ENCODE results near the gene UBE2E1.
"Not testable (repeated sequence)": the region's sequence is repeated elsewhere in the genome, so short reads cannot be mapped to it uniquely, and the experiment has no call there.

The UBE2E1 gene

DNA sequence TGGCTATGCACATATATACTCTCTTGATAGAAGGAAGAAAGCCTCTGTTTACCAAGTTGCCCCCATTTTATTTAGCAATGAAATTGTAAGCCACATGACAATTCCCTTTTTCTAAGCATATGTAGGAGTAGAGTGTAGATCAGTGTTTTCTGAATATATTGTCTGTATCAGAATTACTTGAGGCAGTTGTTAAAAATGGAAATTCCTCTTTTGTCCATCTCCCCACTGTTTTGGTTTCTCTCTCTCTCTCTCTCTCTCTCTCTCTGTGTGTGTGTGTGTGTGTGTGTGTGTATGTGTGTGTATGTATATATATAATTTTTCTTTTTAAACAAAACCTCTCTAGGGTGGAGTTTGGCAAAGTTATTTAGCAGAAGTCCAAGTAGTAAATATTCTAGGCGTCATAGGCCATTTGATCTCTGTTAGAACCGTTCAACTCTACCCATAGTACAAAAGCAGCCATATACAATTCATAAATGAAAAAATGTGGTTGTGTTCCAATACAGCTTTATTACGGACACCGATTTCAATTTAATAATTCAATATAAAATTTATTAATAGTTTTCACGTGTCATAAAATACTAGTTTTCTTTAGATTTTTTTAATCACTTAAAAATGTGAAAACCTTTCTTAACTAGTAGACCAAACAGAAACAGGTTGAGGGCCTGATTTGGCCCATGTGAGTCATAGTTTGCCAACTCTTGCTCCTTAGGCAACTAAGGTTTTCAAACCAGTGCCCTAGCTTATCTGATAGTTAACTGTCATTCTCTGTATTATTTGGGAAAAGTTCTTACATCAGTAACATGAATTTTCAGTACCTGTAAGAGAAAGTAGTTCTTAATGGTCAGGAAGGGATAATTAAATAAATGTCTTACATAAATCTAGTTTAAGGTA, 39.8 kb downstream of the UBE2E1 start:
- DNase-seq (ENCODE audit: extremely low read depth, low read depth): no peak
- TF ChIP-seq, protein P1, sequence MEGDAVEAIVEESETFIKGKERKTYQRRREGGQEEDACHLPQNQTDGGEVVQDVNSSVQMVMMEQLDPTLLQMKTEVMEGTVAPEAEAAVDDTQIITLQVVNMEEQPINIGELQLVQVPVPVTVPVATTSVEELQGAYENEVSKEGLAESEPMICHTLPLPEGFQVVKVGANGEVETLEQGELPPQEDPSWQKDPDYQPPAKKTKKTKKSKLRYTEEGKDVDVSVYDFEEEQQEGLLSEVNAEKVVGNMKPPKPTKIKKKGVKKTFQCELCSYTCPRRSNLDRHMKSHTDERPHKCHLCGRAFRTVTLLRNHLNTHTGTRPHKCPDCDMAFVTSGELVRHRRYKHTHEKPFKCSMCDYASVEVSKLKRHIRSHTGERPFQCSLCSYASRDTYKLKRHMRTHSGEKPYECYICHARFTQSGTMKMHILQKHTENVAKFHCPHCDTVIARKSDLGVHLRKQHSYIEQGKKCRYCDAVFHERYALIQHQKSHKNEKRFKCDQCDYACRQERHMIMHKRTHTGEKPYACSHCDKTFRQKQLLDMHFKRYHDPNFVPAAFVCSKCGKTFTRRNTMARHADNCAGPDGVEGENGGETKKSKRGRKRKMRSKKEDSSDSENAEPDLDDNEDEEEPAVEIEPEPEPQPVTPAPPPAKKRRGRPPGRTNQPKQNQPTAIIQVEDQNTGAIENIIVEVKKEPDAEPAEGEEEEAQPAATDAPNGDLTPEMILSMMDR (IDR thresholded peaks at IDR 0.05; ENCODE audit: low read depth, low read length): no peak

DNA sequence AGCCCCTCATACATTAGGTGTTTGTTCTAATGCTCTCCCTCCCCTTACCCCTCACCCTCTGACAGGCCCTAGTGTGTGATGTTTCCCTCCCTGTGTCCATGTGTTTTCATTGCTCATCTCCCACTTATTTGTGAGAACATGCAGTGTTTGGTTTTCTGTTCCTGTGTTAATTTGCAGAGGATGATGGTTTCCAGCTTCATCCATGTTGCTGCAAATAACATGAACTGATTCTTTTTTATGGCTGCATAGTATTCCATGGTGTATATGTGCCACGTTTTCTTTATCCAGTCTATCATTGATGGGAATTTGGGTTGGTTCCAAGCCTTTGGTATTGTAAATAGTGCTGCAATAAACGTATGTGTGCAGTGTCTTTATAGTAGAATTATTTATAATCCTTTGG, 43.7 kb downstream of the UBE2E1 start:
- DNase-seq (ENCODE audit: extremely low read depth, low read depth): not testable (repeated sequence)

DNA sequence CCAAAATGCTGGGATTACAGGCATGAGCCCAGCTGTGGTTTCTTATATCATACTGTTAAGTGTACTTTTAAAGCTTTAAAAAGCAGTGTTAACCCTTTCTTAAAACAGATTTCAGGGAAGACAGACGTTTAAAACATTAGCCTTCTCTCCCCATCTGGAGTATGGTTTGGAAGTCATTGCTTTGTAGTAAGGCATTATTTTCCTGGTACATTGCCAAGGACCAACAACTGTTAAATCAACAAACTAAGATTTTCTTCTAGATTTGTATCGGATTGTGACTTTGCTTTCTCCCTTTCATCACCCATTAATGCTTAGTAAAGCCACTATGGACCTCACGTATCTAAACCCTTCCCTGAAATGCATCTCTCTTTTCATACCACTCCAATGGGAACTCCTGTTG, 50.5 kb downstream of the UBE2E1 start:
- DNase-seq (ENCODE audit: extremely low read depth, low read depth): no peak
- TF ChIP-seq, protein P1 (IDR thresholded peaks at IDR 0.05; ENCODE audit: low read depth, low read length): no peak

DNA sequence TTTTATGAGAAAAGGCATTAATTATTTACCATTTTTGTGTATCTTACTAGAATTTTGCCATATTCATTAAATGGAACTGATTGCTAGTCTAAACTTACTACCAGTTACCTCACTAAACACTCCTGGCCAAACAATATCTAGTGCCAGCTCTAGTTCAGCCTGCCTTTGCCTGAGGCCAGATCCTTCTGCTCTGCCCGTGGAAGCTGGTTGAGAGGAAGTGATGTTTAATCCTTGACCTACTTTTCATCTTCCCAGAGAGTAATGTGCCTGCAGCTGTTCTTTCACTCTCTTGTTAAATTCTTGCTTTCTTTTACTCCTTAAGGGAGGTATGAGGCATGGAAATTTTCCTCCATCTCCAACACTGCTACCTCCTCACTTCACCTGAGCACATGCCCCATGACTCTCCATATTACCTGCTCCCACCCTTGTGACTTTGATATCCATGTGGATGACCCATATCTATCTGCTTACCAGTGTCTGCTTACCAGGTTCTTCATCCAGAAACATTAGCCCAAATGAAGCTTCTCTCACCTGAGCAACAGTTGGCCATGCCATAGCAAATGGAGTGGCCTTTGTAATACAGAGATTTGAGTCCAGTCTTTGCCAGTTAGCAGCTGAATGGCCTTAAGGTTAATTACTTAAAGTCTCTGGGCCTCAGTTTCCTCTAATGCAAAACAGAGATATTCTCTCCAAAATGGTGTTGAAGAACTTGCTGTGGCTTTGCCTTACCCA, 53.4 kb downstream of the UBE2E1 start:
- TF ChIP-seq, protein P1 (IDR thresholded peaks at IDR 0.05; ENCODE audit: low read depth, low read length): no peak
- no peak for DNase-seq (ENCODE audit: extremely low read depth, low read depth)

DNA sequence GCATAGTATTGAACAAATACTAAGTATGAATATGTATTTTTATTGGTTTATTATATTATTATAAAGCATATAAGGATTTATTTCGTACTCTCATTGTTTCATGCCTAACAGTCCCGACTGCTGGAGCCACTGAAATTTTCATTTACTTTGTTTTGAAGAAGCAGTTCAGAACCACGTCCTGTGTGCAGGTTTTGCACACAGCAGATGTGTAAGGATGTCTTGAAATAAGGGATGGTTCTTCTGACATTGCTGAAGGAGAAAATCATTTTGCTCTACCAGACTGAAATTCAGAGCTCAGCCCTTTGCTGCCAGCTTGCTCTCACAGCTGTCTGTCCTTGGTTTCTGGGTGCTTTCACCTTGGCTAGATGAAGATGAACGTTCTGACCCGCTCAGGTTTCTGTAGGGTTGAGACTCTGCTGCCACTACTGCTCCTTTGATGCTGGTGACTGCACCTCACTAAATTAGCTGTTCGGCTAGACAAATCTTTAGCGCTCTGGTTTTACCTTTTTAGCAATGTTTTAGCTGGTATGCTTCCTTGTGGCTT, 54.2 kb downstream of the UBE2E1 start:
- DNase-seq (ENCODE audit: extremely low read depth, low read depth): no peak
- TF ChIP-seq, protein P1 (IDR thresholded peaks at IDR 0.05; ENCODE audit: low read depth, low read length): no peak

DNA sequence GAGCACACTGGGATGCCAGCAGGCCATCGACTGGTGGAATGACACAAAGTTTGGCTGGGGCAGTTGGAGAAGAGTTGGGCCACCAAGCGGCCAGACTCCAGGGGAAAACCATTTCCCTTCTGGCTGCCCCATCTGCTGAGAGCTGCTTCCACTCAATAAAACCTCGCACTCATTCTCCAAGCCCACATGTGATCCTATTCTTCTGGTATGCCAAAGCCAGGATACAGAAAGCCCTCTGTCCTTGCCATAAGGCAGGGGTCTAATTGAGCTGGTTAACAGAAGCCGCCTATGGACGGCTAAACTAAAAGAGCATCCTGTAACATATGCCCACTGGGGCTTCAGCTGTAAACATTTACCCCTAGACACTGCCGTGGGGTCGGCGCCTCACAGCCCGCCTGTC, 55.9 kb downstream of the UBE2E1 start:
- DNase-seq (ENCODE audit: extremely low read depth, low read depth): no peak
- TF ChIP-seq, protein P1 (IDR thresholded peaks at IDR 0.05; ENCODE audit: low read depth, low read length): no peak

DNA sequence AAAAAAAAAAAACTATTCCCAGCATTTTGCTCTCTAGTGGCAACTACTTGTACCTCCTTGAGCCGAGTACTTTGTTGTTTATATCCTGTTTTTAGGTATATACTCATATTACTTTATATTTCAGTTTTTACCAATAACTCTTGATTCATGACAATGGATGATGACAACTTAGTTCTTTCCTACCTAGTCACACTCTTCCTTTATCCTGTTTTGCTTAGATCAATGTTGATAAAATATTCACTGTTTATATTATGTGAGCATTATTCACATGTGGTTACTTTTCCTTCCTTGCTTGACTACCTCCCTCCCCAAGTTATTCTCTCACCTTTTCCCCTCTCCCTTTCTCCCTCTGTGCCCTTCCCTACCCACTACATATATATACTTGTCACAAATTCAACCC, 57.3 kb downstream of the UBE2E1 start:
- TF ChIP-seq, protein P1 (IDR thresholded peaks at IDR 0.05; ENCODE audit: low read depth, low read length): no peak

More for the DNA sequence above, 57.3 kb downstream of the UBE2E1 start:
- DNase-seq (ENCODE audit: extremely low read depth, low read depth): no peak

All from AG09319 (cell line).